Activated naive CD4-positive, alpha-beta T cell treated with anti-CD3 and anti-CD28 coated beads, Interleukin-2, amount 10 ng/mL, durations not matched to agents 7 days and 5 days (primary cell): ENCODE measurements around the gene FAM25A.

Experiments
- CTCF ChIA-PET: fragments of 350-600 bp; sonication (Branson Sonifier 250); formaldehyde crosslinking; loops from one replicate; lab custom pipeline; 2021; ENCODE audit warnings: antibody characterized with exemption; lab: Charles Lee
- DNase-seq: peaks from one replicate; pipeline ENCODE4 v3.0.0-alpha.2; 2020
- H3K27ac Mint-ChIP-seq: one replicate; pipeline ENCODE4 v1.8.0; 2021; ENCODE audit warnings: mild to moderate bottlenecking, moderate library complexity, mixed read lengths
- H3K27me3 Mint-ChIP-seq: one replicate; pipeline ENCODE4 v1.8.0; 2021; ENCODE audit warnings: mild to moderate bottlenecking, mixed read lengths
- H3K36me3 Mint-ChIP-seq: one replicate; pipeline ENCODE4 v1.8.0; 2021; ENCODE audit warnings: mixed read lengths
- H3K4me1 Mint-ChIP-seq: one replicate; pipeline ENCODE4 v1.8.0; 2021; ENCODE audit warnings: mixed read lengths
- H3K4me3 Mint-ChIP-seq: one replicate; pipeline ENCODE4 v1.8.0; 2021; ENCODE audit warnings: mild to moderate bottlenecking, moderate library complexity, mixed read lengths
- H3K9me3 Mint-ChIP-seq: one replicate; pipeline ENCODE4 v1.8.0; 2021; ENCODE audit warnings: mixed read lengths

Gene FAM25A

DNA sequence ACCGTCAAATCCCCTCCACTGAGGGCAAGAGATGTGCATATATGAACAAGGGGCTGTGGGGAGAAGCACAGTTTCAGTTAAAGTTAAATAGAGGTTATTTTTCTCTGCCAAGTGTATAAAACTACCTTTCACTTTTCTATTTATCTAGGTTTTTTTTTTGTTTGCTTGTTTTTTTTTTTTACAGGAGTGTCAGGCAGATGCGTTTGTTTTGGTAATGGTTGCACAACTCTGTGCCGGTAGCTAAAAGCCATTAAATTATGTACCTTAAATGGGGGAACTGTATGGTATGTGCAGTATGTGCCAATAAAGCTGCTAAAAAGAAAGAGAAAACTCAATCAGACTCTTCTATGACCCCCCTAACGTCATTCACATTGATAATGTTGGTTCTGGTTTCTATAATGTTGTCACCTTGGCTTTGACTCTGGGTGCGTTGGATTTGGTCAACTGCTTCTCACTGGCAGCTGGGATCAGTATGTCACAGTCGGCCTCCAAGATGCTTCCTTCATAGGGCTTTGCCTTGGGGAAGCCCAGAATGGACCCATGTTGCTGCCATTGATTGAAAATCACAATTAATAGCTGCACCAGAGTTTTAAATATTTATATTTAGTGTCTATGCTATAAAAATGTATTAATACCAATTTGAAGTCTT, 40.3 kb downstream of the FAM25A start:
- no peak for DNase-seq
- no peaks in the 10 kb centered on the region for H3K9me3 Mint-ChIP-seq
- H3K27me3 Mint-ChIP-seq = no peaks in the 10 kb centered on the region
- H3K4me1 Mint-ChIP-seq = no peaks in the 10 kb centered on the region
- CTCF ChIA-PET = interaction anchor here (0.6 kb wide), 1 partner anchor 82 kb away, joined by 3 read pairs; no protein-coding TSS in a partner anchor
- H3K4me3 Mint-ChIP-seq = no peak overlapping the region
- no peak overlapping the region for H3K27ac Mint-ChIP-seq
- peaks cover 43% of the 10 kb centered on the region for H3K36me3 Mint-ChIP-seq

DNA sequence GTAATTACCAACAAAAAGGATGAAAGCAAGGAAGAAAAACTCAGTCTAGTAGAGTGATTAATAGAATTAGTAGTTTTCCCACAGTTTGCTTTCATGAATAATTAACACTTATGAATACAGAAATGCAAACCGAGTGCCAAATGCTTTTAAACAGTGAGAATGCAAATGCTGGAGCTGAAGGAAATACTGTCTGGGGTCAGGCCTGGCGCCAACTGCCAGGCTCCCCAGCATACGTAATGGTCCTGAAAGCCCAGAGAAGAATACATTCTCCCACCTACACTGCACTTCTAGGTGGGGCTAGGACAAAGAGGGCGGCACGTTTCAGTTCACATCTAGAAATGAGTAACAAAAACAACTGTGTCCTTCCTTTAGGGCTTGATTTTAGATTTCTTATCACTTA, 44.6 kb downstream of the FAM25A start:
- Mint-ChIP-seq H3K4me3 (no peak overlapping the region), H3K9me3 (no peaks in the 10 kb centered on the region), H3K36me3 (peaks cover 52% of the 10 kb centered on the region), H3K27ac (no peak overlapping the region), H3K27me3 (no peaks in the 10 kb centered on the region), H3K4me1 (no peaks in the 10 kb centered on the region)
- no peak for DNase-seq
- CTCF ChIA-PET = no interaction called here

DNA sequence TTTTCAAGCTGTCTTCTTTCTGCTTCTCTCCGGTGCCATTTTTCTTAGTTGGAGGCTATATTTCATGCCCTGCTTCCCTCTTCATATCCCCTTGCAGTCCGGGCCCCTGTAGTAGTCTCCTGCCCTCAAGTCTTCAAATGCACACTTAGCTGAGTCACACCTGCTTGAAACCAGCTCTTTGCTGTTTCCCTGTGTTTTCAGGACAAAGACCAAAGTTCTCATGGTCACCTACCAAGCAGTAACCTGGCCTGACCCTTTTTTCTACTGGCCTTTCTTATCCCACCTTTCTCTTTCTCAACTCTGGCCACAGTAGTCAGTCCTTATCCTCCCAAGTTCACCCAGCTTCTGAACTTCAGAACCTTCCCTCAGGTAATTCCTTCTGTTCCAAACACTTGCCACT, 46.1 kb downstream of the FAM25A start:
- CTCF ChIA-PET = no interaction called here
- no peaks in the 10 kb centered on the region for H3K4me1 Mint-ChIP-seq

DNA sequence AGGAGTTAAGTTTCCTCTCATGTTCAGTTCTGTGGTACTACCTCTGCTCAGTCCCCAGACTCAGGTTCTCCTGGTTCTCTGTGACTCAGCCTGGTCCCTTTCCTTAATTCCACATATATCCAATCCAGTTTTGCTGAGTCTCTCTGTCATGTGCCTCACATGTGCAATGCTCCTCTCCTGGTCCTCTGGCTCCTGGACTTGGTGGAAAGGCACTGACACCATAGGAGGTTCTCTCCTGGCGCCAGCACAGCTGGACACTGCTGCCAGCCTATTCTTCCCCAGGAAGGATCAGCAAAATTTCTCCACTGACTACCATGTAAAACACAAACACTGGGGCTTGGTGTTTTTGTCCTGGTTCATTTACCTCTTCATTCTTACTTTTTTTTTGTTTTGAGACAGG, 46.8 kb downstream of the FAM25A start:
- no peaks in the 10 kb centered on the region for H3K27me3 Mint-ChIP-seq
- DNase-seq = no peak
- H3K27ac Mint-ChIP-seq = no peak overlapping the region
- CTCF ChIA-PET = no interaction called here
- peaks cover 52% of the 10 kb centered on the region for H3K36me3 Mint-ChIP-seq
- H3K4me1 Mint-ChIP-seq = no peaks in the 10 kb centered on the region
- H3K4me3 Mint-ChIP-seq = no peak overlapping the region
- H3K9me3 Mint-ChIP-seq = no peaks in the 10 kb centered on the region

More for the DNA sequence above, 46.1 kb downstream of the FAM25A start:
- no peaks in the 10 kb centered on the region for H3K9me3 Mint-ChIP-seq
- no peak overlapping the region for H3K27ac Mint-ChIP-seq
- DNase-seq = no peak
- H3K36me3 Mint-ChIP-seq = peaks cover 47% of the 10 kb centered on the region
- no peaks in the 10 kb centered on the region for H3K27me3 Mint-ChIP-seq
- H3K4me3 Mint-ChIP-seq = no peak overlapping the region

DNA sequence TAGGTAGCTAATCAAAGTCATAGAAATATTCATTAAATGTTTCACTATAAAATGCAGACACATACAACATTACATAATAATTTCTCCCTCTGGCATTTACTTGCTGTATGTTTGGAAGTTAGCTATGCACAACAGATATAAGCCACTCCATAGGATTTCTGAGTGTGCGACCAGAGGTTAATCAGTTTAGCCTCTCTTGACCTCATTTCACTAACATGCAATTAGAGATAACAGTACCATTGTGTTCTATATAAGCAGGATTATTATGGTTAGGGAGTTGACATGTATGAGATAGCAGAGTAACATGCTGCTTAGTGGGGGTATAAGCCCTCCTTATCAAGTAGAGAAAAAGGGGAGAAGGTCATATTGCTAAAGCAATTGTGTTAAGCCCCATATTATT, 48.2 kb downstream of the FAM25A start:
- DNase-seq = no peak
- no peaks in the 10 kb centered on the region for H3K4me1 Mint-ChIP-seq
- CTCF ChIA-PET = interaction anchor here (0.6 kb wide), 1 partner anchor 254 kb away, joined by 4 read pairs; no protein-coding TSS in a partner anchor
- H3K4me3 Mint-ChIP-seq = no peak overlapping the region
- no peak overlapping the region for H3K27ac Mint-ChIP-seq
- H3K27me3 Mint-ChIP-seq = no peaks in the 10 kb centered on the region
- peaks cover 62% of the 10 kb centered on the region for H3K36me3 Mint-ChIP-seq
- no peaks in the 10 kb centered on the region for H3K9me3 Mint-ChIP-seq

DNA sequence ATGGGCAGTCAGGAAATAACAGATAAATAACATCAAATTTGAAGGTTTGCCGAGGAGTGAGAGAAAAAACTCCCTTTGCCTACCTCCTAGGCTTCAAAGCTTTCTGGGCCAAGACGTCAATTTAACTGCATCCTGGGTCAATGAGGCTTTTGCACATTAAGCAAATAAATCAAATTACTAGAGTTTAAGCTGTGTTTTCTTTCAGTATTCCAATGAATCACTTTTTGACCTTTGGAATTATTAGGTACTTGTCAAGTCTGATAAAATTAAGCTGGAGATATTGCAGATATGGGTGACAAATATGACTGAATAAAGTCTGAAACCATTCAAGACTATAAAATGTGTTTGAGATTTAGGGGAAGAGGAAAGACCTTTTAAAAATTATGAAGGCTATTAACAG, 52.4 kb downstream of the FAM25A start:
- Mint-ChIP-seq H3K27ac (no peak overlapping the region), H3K4me3 (no peak overlapping the region), H3K36me3 (peaks cover 42% of the 10 kb centered on the region), H3K9me3 (no peaks in the 10 kb centered on the region), H3K4me1 (no peaks in the 10 kb centered on the region), H3K27me3 (no peaks in the 10 kb centered on the region)
- CTCF ChIA-PET = interaction anchor here (0.9 kb wide), 1 partner anchor 132 kb away, joined by 3 read pairs; no protein-coding TSS in a partner anchor
- no peak for DNase-seq
